ENCODE measurements around the gene SMURF2.

SMURF2 gene

GRCh38 chr17:64661976-64662773, at the start of gene SMURF2:
TSS of gene SMURF2 (minus strand) at chr17:64662307. CDS start at chr17:64661880, 427 bp downstream.
- DNase-seq, result peak; percentile 82
- no peaks in the 10 kb centered on the region for H3K27me3 ChIP-seq (ENCODE audit: insufficient read depth, low read depth, severe bottlenecking)
- H3K27ac ChIP-seq, result peak within 1 kb of the TSS; percentile 96
- H3K9me3 ChIP-seq (ENCODE audit: severe bottlenecking), result no peaks in the 10 kb centered on the region
- H3K4me3 ChIP-seq (ENCODE audit: low read depth, low read length), result peak within 1 kb of the TSS; percentile 97
- TF ChIP-seq CTCF (IDR thresholded peaks at IDR 0.05; ENCODE audit: low read depth, low read length), result no peak
- H3K36me3 ChIP-seq, result no peaks in the 10 kb centered on the region

GRCh38 chr17:64709481-64709880, 47.4 kb upstream of the SMURF2 start:
- Histone ChIP-seq H3K9me3 (ENCODE audit: severe bottlenecking) (no peaks in the 10 kb centered on the region), H3K36me3 (no peaks in the 10 kb centered on the region), H3K27ac (no peak overlapping the region), H3K27me3 (ENCODE audit: insufficient read depth, low read depth, severe bottlenecking) (no peaks in the 10 kb centered on the region), H3K4me3 (ENCODE audit: low read depth, low read length) (no peak overlapping the region)
- TF ChIP-seq CTCF (IDR thresholded peaks at IDR 0.05; ENCODE audit: low read depth, low read length), result no peak
- no peak for DNase-seq

- DNase-seq, result peak; percentile 42
- Histone ChIP-seq H3K27me3 (ENCODE audit: insufficient read depth, low read depth, severe bottlenecking) (no peaks in the 10 kb centered on the region), H3K36me3 (no peaks in the 10 kb centered on the region), H3K4me3 (ENCODE audit: low read depth, low read length) (no peak overlapping the region), H3K9me3 (ENCODE audit: severe bottlenecking) (no peaks in the 10 kb centered on the region), H3K27ac (no peak overlapping the region)
- no peak for TF ChIP-seq CTCF (IDR thresholded peaks at IDR 0.05; ENCODE audit: low read depth, low read length)
Measured at GRCh38 chr17:64707050-64707591, 45.0 kb upstream of the SMURF2 start.

GRCh38 chr17:64706224-64707049, 44.3 kb upstream of the SMURF2 start:
- no peak for TF ChIP-seq CTCF (IDR thresholded peaks at IDR 0.05; ENCODE audit: low read depth, low read length)
- no peak for DNase-seq
- H3K4me3 ChIP-seq (ENCODE audit: low read depth, low read length), result no peak overlapping the region
- H3K9me3 ChIP-seq (ENCODE audit: severe bottlenecking), result no peaks in the 10 kb centered on the region
- H3K27ac ChIP-seq, result no peak overlapping the region
- no peaks in the 10 kb centered on the region for H3K36me3 ChIP-seq
- H3K27me3 ChIP-seq (ENCODE audit: insufficient read depth, low read depth, severe bottlenecking), result no peaks in the 10 kb centered on the region

- DNase-seq, result no peak
- no peak for TF ChIP-seq CTCF (IDR thresholded peaks at IDR 0.05; ENCODE audit: low read depth, low read length)
- H3K27me3 ChIP-seq (ENCODE audit: insufficient read depth, low read depth, severe bottlenecking), result no peaks in the 10 kb centered on the region
- H3K9me3 ChIP-seq (ENCODE audit: severe bottlenecking), result no peaks in the 10 kb centered on the region
- no peak overlapping the region for H3K27ac ChIP-seq
- no peak overlapping the region for H3K4me3 ChIP-seq (ENCODE audit: low read depth, low read length)
- H3K36me3 ChIP-seq, result no peaks in the 10 kb centered on the region
Measured at GRCh38 chr17:64702815-64703214, 40.7 kb upstream of the SMURF2 start.

Data from WERI-Rb-1 (cell line).